KMS-11 (cell line): ENCODE data around the gene DBN1.

ENCODE experiments used
- H2AFZ ChIP-seq: fragments of 200-600 bp; sonication (generic); 2 replicates; pipeline ENCODE4 v1.6.1; 2016; ENCODE audit warnings: antibody characterized with exemption, mixed run types, low read depth
- H3K27ac ChIP-seq: fragments of 200-600 bp; sonication (generic); 2 replicates; pipeline ENCODE4 v1.6.1; 2016; ENCODE audit warnings: mild to moderate bottlenecking, mixed run types
- H3K27me3 ChIP-seq: fragments of 200-600 bp; sonication (generic); 2 replicates; pipeline ENCODE4 v1.6.1; 2017; ENCODE audit warnings: mild to moderate bottlenecking, low read depth, mixed run types, moderate library complexity; ENCODE audit not compliant: insufficient read depth
- H3K36me3 ChIP-seq: fragments of 200-600 bp; sonication (generic); 2 replicates; pipeline ENCODE4 v1.6.1; 2017; ENCODE audit warnings: mild to moderate bottlenecking, mixed run types; ENCODE audit not compliant: insufficient read depth
- H3K4me1 ChIP-seq: fragments of 200-600 bp; sonication (generic); 2 replicates; pipeline ENCODE4 v1.6.1; 2016; ENCODE audit warnings: mild to moderate bottlenecking, low read depth, mixed run types; ENCODE audit not compliant: poor library complexity, severe bottlenecking
- H3K4me2 ChIP-seq: fragments of 200-600 bp; sonication (generic); 2 replicates; pipeline ENCODE4 v1.7.0; 2016; ENCODE audit warnings: mild to moderate bottlenecking, mixed run types
- H3K4me3 ChIP-seq: fragments of 200-600 bp; sonication (generic); IDR thresholded peaks from 2 replicates; pipeline ENCODE4 v1.6.1; 2017; ENCODE audit warnings: low read depth, low read length, mixed read lengths; ENCODE audit not compliant: insufficient read depth
- H3K79me2 ChIP-seq: fragments of 200-600 bp; sonication (generic); 2 replicates; pipeline ENCODE4 v1.6.1; 2016; ENCODE audit warnings: low read depth, mixed run types; ENCODE audit not compliant: insufficient read depth
- H3K9ac ChIP-seq: fragments of 200-600 bp; sonication (generic); 2 replicates; pipeline ENCODE4 v1.6.1; 2016; ENCODE audit warnings: mild to moderate bottlenecking, mixed run types
- H4K20me1 ChIP-seq: fragments of 200-600 bp; sonication (generic); 2 replicates; pipeline ENCODE4 v1.6.1; 2016; ENCODE audit warnings: mild to moderate bottlenecking, mixed run types; ENCODE audit not compliant: insufficient read depth
- TF ChIP-seq, protein P1 (sequence below): fragments of 200-600 bp; sonication (generic); conservative IDR thresholded peaks from 2 replicates; pipeline ENCODE4 v1.6.1; 2017; ENCODE audit warnings: low read depth, mild to moderate bottlenecking, antibody characterized with exemption, low read length, moderate library complexity, mixed read lengths

The DBN1 gene

GRCh38 chr5:177482359-177482795 is 8.9 kb upstream of the DBN1 start:
- H3K4me2 ChIP-seq: no peak overlapping the region
- H3K9ac ChIP-seq: no peak overlapping the region
- no peaks in the 10 kb centered on the region for H4K20me1 ChIP-seq
- no peak overlapping the region for H3K4me3 ChIP-seq
- TF ChIP-seq, protein P1, sequence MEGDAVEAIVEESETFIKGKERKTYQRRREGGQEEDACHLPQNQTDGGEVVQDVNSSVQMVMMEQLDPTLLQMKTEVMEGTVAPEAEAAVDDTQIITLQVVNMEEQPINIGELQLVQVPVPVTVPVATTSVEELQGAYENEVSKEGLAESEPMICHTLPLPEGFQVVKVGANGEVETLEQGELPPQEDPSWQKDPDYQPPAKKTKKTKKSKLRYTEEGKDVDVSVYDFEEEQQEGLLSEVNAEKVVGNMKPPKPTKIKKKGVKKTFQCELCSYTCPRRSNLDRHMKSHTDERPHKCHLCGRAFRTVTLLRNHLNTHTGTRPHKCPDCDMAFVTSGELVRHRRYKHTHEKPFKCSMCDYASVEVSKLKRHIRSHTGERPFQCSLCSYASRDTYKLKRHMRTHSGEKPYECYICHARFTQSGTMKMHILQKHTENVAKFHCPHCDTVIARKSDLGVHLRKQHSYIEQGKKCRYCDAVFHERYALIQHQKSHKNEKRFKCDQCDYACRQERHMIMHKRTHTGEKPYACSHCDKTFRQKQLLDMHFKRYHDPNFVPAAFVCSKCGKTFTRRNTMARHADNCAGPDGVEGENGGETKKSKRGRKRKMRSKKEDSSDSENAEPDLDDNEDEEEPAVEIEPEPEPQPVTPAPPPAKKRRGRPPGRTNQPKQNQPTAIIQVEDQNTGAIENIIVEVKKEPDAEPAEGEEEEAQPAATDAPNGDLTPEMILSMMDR: no peak
- H2AFZ ChIP-seq: no peak overlapping the region
- no peak overlapping the region for H3K27ac ChIP-seq
- no peaks in the 10 kb centered on the region for H3K36me3 ChIP-seq
- H3K79me2 ChIP-seq: no peaks in the 10 kb centered on the region
- H3K27me3 ChIP-seq: no peaks in the 10 kb centered on the region
- H3K4me1 ChIP-seq: no peaks in the 10 kb centered on the region

- Histone ChIP-seq H3K4me2 (no peak overlapping the region), H2AFZ (no peak overlapping the region), H3K27me3 (no peaks in the 10 kb centered on the region), H3K4me1 (no peaks in the 10 kb centered on the region), H3K36me3 (no peaks in the 10 kb centered on the region), H3K27ac (no peak overlapping the region), H3K79me2 (no peaks in the 10 kb centered on the region), H4K20me1 (no peaks in the 10 kb centered on the region), H3K4me3 (no peak overlapping the region), H3K9ac (no peak overlapping the region)
- TF ChIP-seq, protein P1: no peak
These were observed 6.3 kb upstream of the DBN1 start for GRCh38 chr5:177479774-177480173.

GRCh38 chr5:177478711-177479646 is 5.5 kb upstream of the DBN1 start:
- H3K4me2 ChIP-seq: no peak overlapping the region
- no peaks in the 10 kb centered on the region for H3K4me1 ChIP-seq
- H3K79me2 ChIP-seq: no peaks in the 10 kb centered on the region
- H3K4me3 ChIP-seq: no peak overlapping the region
- no peak overlapping the region for H3K27ac ChIP-seq
- TF ChIP-seq, protein P1: no peak
- H3K9ac ChIP-seq: no peak overlapping the region
- no peaks in the 10 kb centered on the region for H4K20me1 ChIP-seq
- H2AFZ ChIP-seq: no peak overlapping the region
- H3K27me3 ChIP-seq: no peaks in the 10 kb centered on the region
- no peaks in the 10 kb centered on the region for H3K36me3 ChIP-seq

DNA sequence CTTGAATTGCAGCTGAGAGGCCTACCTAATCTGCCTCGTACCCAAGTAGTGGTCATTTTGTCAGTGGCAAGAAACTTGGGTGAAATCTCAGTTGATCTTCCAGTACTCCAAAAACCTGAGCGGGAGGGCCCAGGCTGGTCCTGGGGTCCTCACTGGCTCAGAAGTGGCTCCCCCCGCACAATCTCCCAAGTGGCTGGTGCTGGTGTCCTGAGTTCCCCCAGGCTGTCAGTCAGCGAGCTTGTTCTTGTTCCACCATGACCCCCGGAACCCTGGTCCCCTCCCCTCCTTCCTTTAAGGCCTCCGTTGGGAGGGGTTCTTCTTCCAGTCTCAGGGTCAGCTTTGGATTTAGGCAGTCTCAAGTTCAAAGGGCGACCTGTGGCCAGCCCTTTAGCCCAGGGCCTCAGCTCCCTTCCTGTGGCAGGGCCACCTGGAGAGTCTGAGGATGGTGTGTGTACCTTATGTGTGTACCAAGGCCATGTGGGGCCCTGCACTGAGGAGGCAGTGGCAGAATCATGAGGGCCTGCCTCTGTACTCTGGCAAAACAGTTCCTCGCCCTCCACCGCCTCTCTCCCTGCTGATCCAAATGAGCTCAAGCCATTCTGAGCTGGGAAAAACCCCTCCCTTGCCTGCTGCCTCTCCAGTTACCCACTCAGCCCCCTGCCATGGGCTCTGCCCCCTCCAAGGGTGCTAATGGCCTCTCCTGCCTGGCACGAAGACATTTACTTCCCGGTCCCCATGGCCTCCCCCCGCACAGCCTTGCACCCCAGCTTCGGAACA is 4.5 kb upstream of the DBN1 start:
- Histone ChIP-seq H3K4me3 (no peak overlapping the region), H3K27me3 (no peaks in the 10 kb centered on the region), H3K79me2 (no peaks in the 10 kb centered on the region), H3K27ac (no peak overlapping the region), H3K4me1 (no peaks in the 10 kb centered on the region), H4K20me1 (no peaks in the 10 kb centered on the region), H3K9ac (no peak overlapping the region), H3K4me2 (no peak overlapping the region), H2AFZ (no peak overlapping the region), H3K36me3 (no peaks in the 10 kb centered on the region)
- TF ChIP-seq, protein P1: no peak
